22Rv1 (cell line): Measurements from ENCODE around the gene HCK.

Experiments used
- H3K27ac ChIP-seq: fragments of 450-650 bp; 2 replicates; pipeline ENCODE4 v1.5.1; 2017
- ZFX ChIP-seq: fragments of 450-650 bp; IDR thresholded peaks from 2 replicates; pipeline ENCODE4 v1.6.1; 2017; ENCODE audit warnings: antibody characterized with exemption, borderline replicate concordance
- TF ChIP-seq, protein P1 (sequence below): fragments of 450-650 bp; IDR thresholded peaks from 2 replicates; pipeline ENCODE4 v1.5.1; 2017; ENCODE audit warnings: mild to moderate bottlenecking

The HCK gene

GRCh38 chr20:32079655-32080109 is 27.6 kb downstream of the HCK start:
- H3K27ac ChIP-seq = no peak overlapping the region

DNA sequence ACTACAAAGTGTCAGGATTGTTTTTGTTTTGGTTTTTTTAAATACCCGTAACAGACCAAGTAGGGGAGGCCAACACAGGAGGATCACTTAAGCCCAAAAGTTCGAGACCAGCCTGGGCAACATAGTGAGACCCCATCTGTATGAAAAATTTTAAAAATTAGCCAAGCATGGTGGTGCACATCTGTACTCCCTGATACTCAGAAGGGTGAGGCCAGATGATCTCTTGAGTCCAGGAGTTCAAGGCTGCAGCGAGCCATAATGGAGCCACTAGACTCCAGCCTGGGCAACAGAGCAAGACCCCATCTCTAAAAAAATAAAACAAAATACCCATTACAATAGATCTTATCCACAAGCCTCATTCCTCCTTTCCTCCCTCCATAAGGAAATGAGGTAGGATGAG is 28.7 kb downstream of the HCK start:
- TF ChIP-seq ZFX = no peak
- TF ChIP-seq, protein P1, sequence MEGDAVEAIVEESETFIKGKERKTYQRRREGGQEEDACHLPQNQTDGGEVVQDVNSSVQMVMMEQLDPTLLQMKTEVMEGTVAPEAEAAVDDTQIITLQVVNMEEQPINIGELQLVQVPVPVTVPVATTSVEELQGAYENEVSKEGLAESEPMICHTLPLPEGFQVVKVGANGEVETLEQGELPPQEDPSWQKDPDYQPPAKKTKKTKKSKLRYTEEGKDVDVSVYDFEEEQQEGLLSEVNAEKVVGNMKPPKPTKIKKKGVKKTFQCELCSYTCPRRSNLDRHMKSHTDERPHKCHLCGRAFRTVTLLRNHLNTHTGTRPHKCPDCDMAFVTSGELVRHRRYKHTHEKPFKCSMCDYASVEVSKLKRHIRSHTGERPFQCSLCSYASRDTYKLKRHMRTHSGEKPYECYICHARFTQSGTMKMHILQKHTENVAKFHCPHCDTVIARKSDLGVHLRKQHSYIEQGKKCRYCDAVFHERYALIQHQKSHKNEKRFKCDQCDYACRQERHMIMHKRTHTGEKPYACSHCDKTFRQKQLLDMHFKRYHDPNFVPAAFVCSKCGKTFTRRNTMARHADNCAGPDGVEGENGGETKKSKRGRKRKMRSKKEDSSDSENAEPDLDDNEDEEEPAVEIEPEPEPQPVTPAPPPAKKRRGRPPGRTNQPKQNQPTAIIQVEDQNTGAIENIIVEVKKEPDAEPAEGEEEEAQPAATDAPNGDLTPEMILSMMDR = no peak

More at GRCh38 chr20:32079655-32080109, 27.6 kb downstream of the HCK start:
- TF ChIP-seq, protein P1 = peak; percentile 25
- TF ChIP-seq ZFX = no peak

DNA sequence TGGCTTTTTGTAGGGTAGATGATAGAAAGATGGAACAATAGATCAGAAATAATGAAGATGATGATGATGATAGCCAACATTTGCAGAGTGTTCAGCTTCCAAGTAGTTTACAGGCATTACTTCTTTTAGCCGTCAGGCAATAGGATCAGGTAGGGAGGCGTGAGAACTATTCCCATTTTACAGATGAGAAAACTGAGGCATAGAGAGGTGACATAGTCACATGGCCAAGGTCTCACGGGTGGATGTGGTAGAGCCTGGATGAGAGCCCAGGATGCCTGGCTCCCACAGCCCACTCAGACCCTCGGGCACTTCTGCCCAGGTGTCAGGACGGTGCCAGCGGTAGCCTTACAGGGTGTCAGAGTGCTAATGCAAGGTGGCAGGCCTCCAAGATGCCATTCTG is 31.4 kb downstream of the HCK start:
- TF ChIP-seq, protein P1 = no peak
- no peak for TF ChIP-seq ZFX
- H3K27ac ChIP-seq = no peak overlapping the region

More for the DNA sequence above, 28.7 kb downstream of the HCK start:
- H3K27ac ChIP-seq = no peak overlapping the region

- TF ChIP-seq ZFX = no peak
- TF ChIP-seq, protein P1 = no peak
- no peak overlapping the region for H3K27ac ChIP-seq
These were observed 35.0 kb downstream of the HCK start for GRCh38 chr20:32087070-32087469.

DNA sequence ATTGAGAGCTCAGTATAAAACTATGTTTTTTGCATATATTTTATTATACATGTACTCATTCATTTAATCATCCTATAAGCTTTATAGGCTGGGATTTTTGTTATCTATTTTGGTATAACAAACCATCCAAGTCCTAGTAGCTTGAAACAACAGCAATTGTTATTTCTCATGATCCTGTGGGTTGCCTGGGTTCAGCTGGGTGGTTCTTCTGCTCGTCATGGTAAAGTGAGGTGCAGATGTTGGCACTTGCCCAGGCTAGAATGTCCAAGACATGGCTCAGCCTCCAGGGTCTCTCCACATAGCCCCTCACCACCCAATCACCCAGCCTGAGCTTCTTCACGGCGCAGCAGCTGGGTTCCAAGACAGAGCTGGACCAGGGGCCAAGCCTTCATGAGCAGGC is 36.7 kb downstream of the HCK start:
- TF ChIP-seq, protein P1 = no peak
- TF ChIP-seq ZFX = no peak
- no peak overlapping the region for H3K27ac ChIP-seq

- TF ChIP-seq, protein P1 = no peak
- TF ChIP-seq ZFX = no peak
- no peak overlapping the region for H3K27ac ChIP-seq
These were observed 37.8 kb downstream of the HCK start for GRCh38 chr20:32089637-32090362.

DNA sequence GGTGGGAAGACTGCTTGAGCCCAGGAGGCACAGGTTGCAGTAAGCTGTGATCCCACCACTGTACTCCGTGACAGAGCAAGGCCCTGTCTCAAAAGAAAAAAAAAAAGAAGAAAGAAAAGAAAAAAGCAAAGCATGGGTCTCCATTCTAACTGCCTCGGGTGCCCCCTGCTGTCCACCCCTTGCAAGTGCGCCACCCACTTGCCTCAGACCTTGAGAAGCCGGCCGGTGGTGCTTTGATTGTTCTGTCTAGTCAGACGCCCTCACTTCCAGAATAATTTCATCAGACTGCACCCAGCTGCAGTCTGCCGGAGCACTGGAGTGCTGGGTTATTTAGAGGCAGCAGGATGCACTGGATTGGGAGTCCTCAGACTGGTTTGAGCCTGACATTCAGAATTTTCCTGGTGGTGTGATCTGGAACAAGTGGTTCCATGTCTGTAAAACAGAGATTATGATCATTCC is 39.9 kb downstream of the HCK start:
- no peak for TF ChIP-seq ZFX
- TF ChIP-seq, protein P1 = peak; percentile 98
- H3K27ac ChIP-seq = no peak overlapping the region
